ENCODE data around the gene APEX1.

GRCh38 chr14:20469242-20469889 lies 14.3 kb downstream of the APEX1 start, which contains the start of gene PNP:
- TF ChIP-seq POLR2A (IDR thresholded peaks at IDR 0.05) (peak; percentile 98 to 99), CTCF (IDR thresholded peaks at IDR 0.05) (no peak)
